ENCODE results near the gene CSNK2A2. TPM values are rescaled to one million over a fixed set of nuclear protein-coding genes. Genes with fewer than 3 reads are reported as not detected.

The CSNK2A2 gene
- total and polyA plus RNA-seq, 2 experiments from 2014 or later = 44.7 to 102 TPM

- peaks cover 23% of the 10 kb centered on the region for H3K4me1 Mint-ChIP-seq
- peak; percentile 25 for ATAC-seq
- Histone ChIP-seq H3K9me2 (ENCODE audit: insufficient read depth) (no peaks in the 10 kb centered on the region), H3F3A (replicated peaks; ENCODE audit: low read depth) (peaks cover 3% of the 10 kb centered on the region; the same call in 1 of the 2 replicates), H3K36me3 (ENCODE audit: insufficient read depth) (no peaks in the 10 kb centered on the region), H3K27ac (ENCODE audit: low read depth) (peak overlapping the region; percentile 91), H3K4me2 (peak overlapping the region; percentile 95), H2AFZ (peak overlapping the region; percentile 64; the same call in 1 of the 2 replicates), H3K4me3 (peak overlapping the region; percentile 83), H4K20me1 (replicated peaks; ENCODE audit: insufficient read depth) (peaks cover 41% of the 10 kb centered on the region), H3K4me1 (ENCODE audit: insufficient read depth) (peaks cover 21% of the 10 kb centered on the region), H3K27me3 (ENCODE audit: insufficient read depth) (no peaks in the 10 kb centered on the region), H3K79me2 (replicated peaks; ENCODE audit: insufficient read depth) (peaks cover 49% of the 10 kb centered on the region)
- TF ChIP-seq CTCF (conservative IDR thresholded peaks at IDR 0.05; ENCODE audit: low read depth in 2 of 2) (no peak), CREB1 (CRISPR knock-in tag; IDR thresholded peaks at IDR 0.05; ENCODE audit: low read depth) (no peak), JUNB (IDR thresholded peaks at IDR 0.05; ENCODE audit: unreplicated experiment) (no peak), STAT1 (IDR thresholded peaks at IDR 0.05; ENCODE audit: unreplicated experiment) (no peak), ZNF114 (CRISPR knock-in tag; IDR thresholded peaks at IDR 0.05) (no peak), ETS1 (IDR thresholded peaks at IDR 0.05) (no peak)
- TF ChIP-seq, protein P1, sequence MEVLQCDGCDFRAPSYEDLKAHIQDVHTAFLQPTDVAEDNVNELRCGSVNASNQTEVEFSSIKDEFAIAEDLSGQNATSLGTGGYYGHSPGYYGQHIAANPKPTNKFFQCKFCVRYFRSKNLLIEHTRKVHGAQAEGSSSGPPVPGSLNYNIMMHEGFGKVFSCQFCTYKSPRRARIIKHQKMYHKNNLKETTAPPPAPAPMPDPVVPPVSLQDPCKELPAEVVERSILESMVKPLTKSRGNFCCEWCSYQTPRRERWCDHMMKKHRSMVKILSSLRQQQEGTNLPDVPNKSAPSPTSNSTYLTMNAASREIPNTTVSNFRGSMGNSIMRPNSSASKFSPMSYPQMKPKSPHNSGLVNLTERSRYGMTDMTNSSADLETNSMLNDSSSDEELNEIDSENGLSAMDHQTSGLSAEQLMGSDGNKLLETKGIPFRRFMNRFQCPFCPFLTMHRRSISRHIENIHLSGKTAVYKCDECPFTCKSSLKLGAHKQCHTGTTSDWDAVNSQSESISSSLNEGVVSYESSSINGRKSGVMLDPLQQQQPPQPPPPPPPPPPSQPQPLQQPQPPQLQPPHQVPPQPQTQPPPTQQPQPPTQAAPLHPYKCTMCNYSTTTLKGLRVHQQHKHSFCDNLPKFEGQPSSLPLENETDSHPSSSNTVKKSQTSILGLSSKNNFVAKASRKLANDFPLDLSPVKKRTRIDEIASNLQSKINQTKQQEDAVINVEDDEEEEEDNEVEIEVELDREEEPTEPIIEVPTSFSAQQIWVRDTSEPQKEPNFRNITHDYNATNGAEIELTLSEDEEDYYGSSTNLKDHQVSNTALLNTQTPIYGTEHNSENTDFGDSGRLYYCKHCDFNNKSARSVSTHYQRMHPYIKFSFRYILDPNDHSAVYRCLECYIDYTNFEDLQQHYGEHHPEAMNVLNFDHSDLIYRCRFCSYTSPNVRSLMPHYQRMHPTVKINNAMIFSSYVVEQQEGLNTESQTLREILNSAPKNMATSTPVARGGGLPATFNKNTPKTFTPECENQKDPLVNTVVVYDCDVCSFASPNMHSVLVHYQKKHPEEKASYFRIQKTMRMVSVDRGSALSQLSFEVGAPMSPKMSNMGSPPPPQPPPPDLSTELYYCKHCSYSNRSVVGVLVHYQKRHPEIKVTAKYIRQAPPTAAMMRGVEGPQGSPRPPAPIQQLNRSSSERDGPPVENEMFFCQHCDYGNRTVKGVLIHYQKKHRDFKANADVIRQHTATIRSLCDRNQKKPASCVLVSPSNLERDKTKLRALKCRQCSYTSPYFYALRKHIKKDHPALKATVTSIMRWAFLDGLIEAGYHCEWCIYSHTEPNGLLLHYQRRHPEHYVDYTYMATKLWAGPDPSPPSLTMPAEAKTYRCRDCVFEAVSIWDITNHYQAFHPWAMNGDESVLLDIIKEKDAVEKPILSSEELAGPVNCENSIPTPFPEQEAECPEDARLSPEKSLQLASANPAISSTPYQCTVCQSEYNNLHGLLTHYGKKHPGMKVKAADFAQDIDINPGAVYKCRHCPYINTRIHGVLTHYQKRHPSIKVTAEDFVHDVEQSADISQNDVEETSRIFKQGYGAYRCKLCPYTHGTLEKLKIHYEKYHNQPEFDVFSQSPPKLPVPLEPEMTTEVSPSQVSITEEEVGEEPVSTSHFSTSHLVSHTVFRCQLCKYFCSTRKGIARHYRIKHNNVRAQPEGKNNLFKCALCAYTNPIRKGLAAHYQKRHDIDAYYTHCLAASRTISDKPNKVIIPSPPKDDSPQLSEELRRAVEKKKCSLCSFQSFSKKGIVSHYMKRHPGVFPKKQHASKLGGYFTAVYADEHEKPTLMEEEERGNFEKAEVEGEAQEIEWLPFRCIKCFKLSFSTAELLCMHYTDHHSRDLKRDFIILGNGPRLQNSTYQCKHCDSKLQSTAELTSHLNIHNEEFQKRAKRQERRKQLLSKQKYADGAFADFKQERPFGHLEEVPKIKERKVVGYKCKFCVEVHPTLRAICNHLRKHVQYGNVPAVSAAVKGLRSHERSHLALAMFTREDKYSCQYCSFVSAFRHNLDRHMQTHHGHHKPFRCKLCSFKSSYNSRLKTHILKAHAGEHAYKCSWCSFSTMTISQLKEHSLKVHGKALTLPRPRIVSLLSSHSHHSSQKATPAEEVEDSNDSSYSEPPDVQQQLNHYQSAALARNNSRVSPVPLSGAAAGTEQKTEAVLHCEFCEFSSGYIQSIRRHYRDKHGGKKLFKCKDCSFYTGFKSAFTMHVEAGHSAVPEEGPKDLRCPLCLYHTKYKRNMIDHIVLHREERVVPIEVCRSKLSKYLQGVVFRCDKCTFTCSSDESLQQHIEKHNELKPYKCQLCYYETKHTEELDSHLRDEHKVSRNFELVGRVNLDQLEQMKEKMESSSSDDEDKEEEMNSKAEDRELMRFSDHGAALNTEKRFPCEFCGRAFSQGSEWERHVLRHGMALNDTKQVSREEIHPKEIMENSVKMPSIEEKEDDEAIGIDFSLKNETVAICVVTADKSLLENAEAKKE (CRISPR knock-in tag; IDR thresholded peaks at IDR 0.05) = no peak
- TF ChIP-seq, protein P2, sequence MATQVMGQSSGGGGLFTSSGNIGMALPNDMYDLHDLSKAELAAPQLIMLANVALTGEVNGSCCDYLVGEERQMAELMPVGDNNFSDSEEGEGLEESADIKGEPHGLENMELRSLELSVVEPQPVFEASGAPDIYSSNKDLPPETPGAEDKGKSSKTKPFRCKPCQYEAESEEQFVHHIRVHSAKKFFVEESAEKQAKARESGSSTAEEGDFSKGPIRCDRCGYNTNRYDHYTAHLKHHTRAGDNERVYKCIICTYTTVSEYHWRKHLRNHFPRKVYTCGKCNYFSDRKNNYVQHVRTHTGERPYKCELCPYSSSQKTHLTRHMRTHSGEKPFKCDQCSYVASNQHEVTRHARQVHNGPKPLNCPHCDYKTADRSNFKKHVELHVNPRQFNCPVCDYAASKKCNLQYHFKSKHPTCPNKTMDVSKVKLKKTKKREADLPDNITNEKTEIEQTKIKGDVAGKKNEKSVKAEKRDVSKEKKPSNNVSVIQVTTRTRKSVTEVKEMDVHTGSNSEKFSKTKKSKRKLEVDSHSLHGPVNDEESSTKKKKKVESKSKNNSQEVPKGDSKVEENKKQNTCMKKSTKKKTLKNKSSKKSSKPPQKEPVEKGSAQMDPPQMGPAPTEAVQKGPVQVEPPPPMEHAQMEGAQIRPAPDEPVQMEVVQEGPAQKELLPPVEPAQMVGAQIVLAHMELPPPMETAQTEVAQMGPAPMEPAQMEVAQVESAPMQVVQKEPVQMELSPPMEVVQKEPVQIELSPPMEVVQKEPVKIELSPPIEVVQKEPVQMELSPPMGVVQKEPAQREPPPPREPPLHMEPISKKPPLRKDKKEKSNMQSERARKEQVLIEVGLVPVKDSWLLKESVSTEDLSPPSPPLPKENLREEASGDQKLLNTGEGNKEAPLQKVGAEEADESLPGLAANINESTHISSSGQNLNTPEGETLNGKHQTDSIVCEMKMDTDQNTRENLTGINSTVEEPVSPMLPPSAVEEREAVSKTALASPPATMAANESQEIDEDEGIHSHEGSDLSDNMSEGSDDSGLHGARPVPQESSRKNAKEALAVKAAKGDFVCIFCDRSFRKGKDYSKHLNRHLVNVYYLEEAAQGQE (IDR thresholded peaks at IDR 0.05; ENCODE audit: unreplicated experiment) = no peak
- peaks cover 4% of the 10 kb centered on the region; the same call in 2 of the 3 replicates for H3K9me3 Mint-ChIP-seq
- H3K27ac Mint-ChIP-seq = peak overlapping the region; percentile 74; the same call in 1 of the 2 replicates
- peak; percentile 55 for DNase-seq (ENCODE audit: low spot score)
- H3K36me3 Mint-ChIP-seq (ENCODE audit: low read depth) = peaks cover 4% of the 10 kb centered on the region; the same call in 2 of the 3 replicates
- peak overlapping the region; percentile 89 for H3K4me3 Mint-ChIP-seq
- peaks cover 9% of the 10 kb centered on the region for H3K27me3 Mint-ChIP-seq (ENCODE audit: insufficient read depth, low read depth, poor library complexity)
These were observed 69.2 kb downstream of the CSNK2A2 start for GRCh38 chr16:58128711-58129096.
